Parathyroid adenoma (tissue), 2 donors: ENCODE measurements around the gene AK1.

Experiments
- H2AFZ ChIP-seq: fragments of 300-600 bp; sonication (generic); one replicate; pipeline ENCODE4 v1.7.0; 2017; ENCODE audit warnings: antibody characterized with exemption, mild to moderate bottlenecking
- H3K27ac ChIP-seq: fragments of 300-600 bp; sonication (generic); one replicate; pipeline ENCODE4 v1.7.0; 2017
- H3K27me3 ChIP-seq: fragments of 300-600 bp; sonication (generic); one replicate; pipeline ENCODE4 v1.7.0; 2017; ENCODE audit warnings: low read length; ENCODE audit not compliant: control insufficient read depth, insufficient read depth
- H3K36me3 ChIP-seq: fragments of 300-600 bp; sonication (generic); one replicate; pipeline ENCODE4 v1.7.0; 2017; ENCODE audit warnings: low read length; ENCODE audit not compliant: control insufficient read depth, insufficient read depth
- H3K4me1 ChIP-seq: fragments of 300-600 bp; sonication (generic); one replicate; pipeline ENCODE4 v1.7.0; 2017; ENCODE audit warnings: control low read depth
- H3K4me2 ChIP-seq: fragments of 300-600 bp; sonication (generic); one replicate; pipeline ENCODE4 v1.7.0; 2017; ENCODE audit warnings: low read length
- H3K4me3 ChIP-seq: fragments of 300-600 bp; sonication (generic); one replicate; pipeline ENCODE4 v1.7.0; 2017; ENCODE audit warnings: low read depth, low read length
- H3K79me2 ChIP-seq: fragments of 300-600 bp; sonication (generic); one replicate; pipeline ENCODE4 v1.7.0; 2017; ENCODE audit warnings: control low read depth
- H3K9ac ChIP-seq: fragments of 300-600 bp; sonication (generic); one replicate; pipeline ENCODE4 v1.7.0; 2017; ENCODE audit warnings: mild to moderate bottlenecking
- H3K9me3 ChIP-seq: fragments of 300-600 bp; sonication (generic); one replicate; pipeline ENCODE4 v1.7.0; 2017; ENCODE audit warnings: low read length; ENCODE audit not compliant: control insufficient read depth
- TF ChIP-seq, protein P1 (sequence below): fragments of 300-600 bp; sonication (generic); IDR thresholded peaks from one replicate; pipeline ENCODE4 v1.7.0; 2017; ENCODE audit warnings: antibody characterized with exemption, mild to moderate bottlenecking
- donor health status: primary hyperparathyroidism.

The AK1 gene

DNA sequence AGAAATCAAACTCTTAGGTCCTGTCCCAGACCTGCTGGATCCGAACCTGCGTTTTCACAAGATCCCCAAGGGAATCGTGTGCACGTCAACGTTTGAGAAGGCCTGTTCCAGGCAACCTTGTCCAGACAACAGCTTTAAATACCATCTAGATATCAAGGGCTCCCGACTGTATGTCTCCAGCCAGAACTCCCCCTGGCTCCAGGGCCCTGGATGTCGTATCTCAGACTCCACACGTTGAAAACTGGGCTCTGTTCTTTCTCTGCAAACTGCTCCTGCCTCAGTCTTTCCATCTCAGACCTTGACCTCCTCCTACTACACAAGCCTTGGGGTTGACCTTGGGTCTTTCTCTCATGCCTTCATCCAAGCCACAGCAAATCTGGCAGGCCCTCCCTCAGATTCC, 17.2 kb downstream of the AK1 start:
- Histone ChIP-seq H3K36me3 (no peaks in the 10 kb centered on the region), H3K4me2 (no peak overlapping the region), H2AFZ (no peak overlapping the region), H3K27me3 (no peaks in the 10 kb centered on the region), H3K9ac (no peak overlapping the region), H3K4me3 (no peak overlapping the region), H3K79me2 (no peaks in the 10 kb centered on the region), H3K9me3 (no peaks in the 10 kb centered on the region), H3K4me1 (peaks cover 3% of the 10 kb centered on the region), H3K27ac (no peak overlapping the region)
- TF ChIP-seq, protein P1, sequence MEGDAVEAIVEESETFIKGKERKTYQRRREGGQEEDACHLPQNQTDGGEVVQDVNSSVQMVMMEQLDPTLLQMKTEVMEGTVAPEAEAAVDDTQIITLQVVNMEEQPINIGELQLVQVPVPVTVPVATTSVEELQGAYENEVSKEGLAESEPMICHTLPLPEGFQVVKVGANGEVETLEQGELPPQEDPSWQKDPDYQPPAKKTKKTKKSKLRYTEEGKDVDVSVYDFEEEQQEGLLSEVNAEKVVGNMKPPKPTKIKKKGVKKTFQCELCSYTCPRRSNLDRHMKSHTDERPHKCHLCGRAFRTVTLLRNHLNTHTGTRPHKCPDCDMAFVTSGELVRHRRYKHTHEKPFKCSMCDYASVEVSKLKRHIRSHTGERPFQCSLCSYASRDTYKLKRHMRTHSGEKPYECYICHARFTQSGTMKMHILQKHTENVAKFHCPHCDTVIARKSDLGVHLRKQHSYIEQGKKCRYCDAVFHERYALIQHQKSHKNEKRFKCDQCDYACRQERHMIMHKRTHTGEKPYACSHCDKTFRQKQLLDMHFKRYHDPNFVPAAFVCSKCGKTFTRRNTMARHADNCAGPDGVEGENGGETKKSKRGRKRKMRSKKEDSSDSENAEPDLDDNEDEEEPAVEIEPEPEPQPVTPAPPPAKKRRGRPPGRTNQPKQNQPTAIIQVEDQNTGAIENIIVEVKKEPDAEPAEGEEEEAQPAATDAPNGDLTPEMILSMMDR: no peak

DNA sequence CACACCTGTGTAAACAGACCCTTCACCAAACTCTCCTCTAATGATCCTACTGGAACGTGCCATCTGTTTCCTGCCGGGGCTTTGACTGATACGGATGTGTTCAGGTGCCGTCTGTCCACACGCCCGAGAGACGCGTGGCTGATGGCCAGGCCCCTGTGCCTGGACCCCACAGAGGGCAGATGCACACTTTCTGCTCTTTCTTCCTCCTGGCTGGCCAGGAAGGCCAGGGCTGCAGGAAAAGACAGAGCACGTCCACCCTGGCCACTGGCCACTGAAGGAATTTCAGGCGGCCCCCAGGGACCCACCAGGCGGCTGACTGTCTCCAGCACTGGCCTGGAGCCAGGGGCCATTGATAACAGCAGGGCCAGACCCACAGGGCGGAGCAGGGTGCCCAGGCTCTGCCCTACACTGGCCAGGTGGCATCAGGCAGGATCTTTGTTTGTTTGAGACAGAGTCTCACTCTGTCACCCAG, 19.4 kb downstream of the AK1 start:
- H3K27ac ChIP-seq: no peak overlapping the region
- H3K4me3 ChIP-seq: no peak overlapping the region
- no peaks in the 10 kb centered on the region for H3K79me2 ChIP-seq
- no peaks in the 10 kb centered on the region for H3K9me3 ChIP-seq
- TF ChIP-seq, protein P1: no peak
- no peak overlapping the region for H3K9ac ChIP-seq
- H2AFZ ChIP-seq: no peak overlapping the region
- no peaks in the 10 kb centered on the region for H3K4me1 ChIP-seq
- no peaks in the 10 kb centered on the region for H3K27me3 ChIP-seq
- no peaks in the 10 kb centered on the region for H3K36me3 ChIP-seq
- no peak overlapping the region for H3K4me2 ChIP-seq

DNA sequence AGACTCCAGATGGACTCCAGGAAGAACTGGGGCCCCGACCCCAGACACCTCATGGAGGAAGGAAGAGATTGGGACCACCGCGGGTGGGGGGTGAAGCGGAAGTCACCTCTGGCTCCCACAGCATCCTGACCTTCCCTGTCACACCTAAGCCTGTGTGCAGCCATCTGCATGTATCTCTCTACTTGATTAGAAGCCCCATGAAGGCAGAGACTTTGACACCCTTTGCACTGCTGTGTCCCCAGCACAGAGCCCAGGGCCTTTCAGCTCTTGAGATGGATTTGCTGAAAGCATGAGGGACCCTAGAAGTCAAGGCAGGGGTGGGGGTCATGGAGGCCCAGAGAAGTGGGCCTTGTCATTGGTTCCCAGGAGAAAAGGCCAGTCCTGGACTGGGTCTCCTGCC, 20.2 kb downstream of the AK1 start:
- no peaks in the 10 kb centered on the region for H3K4me1 ChIP-seq
- no peak overlapping the region for H3K9ac ChIP-seq
- no peaks in the 10 kb centered on the region for H3K27me3 ChIP-seq
- no peaks in the 10 kb centered on the region for H3K79me2 ChIP-seq
- no peak overlapping the region for H2AFZ ChIP-seq
- H3K27ac ChIP-seq: no peak overlapping the region
- no peaks in the 10 kb centered on the region for H3K36me3 ChIP-seq
- H3K9me3 ChIP-seq: no peaks in the 10 kb centered on the region
- TF ChIP-seq, protein P1: no peak
- H3K4me3 ChIP-seq: no peak overlapping the region
- no peak overlapping the region for H3K4me2 ChIP-seq

DNA sequence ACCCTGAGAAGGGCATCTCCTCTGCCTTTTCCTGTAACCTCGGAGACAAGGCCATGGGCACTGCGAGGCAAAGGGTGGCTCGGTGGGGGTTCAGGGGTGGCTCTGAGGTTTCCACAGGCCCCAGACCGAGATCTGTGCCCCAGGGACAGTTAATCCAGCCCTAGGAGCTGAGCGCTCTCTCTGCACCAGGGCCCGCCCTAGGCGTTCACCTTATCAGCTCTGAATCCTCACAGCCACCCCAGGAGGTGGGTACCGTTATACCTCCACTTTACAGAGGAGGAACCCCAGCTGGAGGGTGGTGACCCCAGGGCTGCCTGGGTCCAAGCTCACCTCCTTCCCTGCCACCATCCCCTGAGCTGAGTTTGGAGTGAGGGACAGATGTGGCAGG, 20.8 kb downstream of the AK1 start:
- Histone ChIP-seq H3K79me2 (no peaks in the 10 kb centered on the region), H3K4me3 (no peak overlapping the region), H3K9me3 (no peaks in the 10 kb centered on the region), H3K4me2 (no peak overlapping the region), H3K36me3 (no peaks in the 10 kb centered on the region), H3K9ac (no peak overlapping the region), H3K27ac (no peak overlapping the region), H3K27me3 (no peaks in the 10 kb centered on the region), H3K4me1 (no peaks in the 10 kb centered on the region), H2AFZ (no peak overlapping the region)
- TF ChIP-seq, protein P1: no peak

DNA sequence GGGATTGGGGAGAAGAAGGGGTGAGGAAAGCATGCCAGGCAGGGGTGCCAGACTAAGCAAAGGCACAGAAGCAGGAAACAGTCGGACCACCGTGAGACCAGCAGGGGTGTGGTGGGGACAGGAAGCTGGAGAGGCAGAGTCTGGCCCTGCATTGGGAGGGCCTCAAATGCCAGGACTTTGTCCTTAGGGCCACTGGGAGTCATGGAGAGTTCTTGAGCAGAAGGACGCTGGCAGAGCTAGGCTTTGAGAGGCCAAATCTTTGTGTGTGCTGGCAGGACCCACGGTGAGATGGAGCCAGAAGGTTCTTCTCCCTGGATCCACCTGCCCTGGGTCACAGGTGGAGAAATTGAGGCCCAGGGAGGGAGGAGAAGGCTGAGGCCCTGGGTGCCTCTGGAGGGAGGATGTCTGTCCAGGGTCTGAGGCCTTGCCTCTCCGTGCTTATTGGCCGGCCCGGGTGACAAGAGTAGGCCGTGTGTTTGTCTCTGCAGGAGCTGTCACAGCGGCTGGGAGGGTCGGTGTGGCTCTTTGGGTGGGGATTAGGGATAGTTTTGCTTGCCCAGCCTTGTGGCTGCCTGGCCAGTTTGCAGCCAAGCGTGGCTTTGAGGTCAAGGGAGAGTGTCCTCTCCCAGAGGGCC, 21.3 kb downstream of the AK1 start:
- Histone ChIP-seq H3K27ac (no peak overlapping the region), H3K4me1 (no peaks in the 10 kb centered on the region)

More for the DNA sequence above, 21.3 kb downstream of the AK1 start:
- TF ChIP-seq, protein P1: no peak
- Histone ChIP-seq H3K9ac (no peak overlapping the region), H3K36me3 (no peaks in the 10 kb centered on the region), H3K9me3 (no peaks in the 10 kb centered on the region), H3K4me2 (no peak overlapping the region), H3K4me3 (no peak overlapping the region), H3K79me2 (no peaks in the 10 kb centered on the region), H3K27me3 (no peaks in the 10 kb centered on the region), H2AFZ (no peak overlapping the region)
